DND-41 (cell line): Measurements from ENCODE around the gene KRT2.

Experiments used
- EZH2 ChIP-seq: IDR thresholded peaks from 3 replicates; pipeline ENCODE4 v1.6.1; 2012; ENCODE audit warnings: borderline replicate concordance, low read depth, mild to moderate bottlenecking, moderate library complexity, low read length, inconsistent platforms; ENCODE audit not compliant: severe bottlenecking
- TF ChIP-seq, protein P1 (sequence below): IDR thresholded peaks from 2 replicates; pipeline ENCODE4 v1.5.1; 2012; ENCODE audit warnings: borderline replicate concordance, low read length, moderate library complexity, mild to moderate bottlenecking; ENCODE audit not compliant: poor library complexity, severe bottlenecking; ENCODE audit errors: extremely low read depth

DNA sequence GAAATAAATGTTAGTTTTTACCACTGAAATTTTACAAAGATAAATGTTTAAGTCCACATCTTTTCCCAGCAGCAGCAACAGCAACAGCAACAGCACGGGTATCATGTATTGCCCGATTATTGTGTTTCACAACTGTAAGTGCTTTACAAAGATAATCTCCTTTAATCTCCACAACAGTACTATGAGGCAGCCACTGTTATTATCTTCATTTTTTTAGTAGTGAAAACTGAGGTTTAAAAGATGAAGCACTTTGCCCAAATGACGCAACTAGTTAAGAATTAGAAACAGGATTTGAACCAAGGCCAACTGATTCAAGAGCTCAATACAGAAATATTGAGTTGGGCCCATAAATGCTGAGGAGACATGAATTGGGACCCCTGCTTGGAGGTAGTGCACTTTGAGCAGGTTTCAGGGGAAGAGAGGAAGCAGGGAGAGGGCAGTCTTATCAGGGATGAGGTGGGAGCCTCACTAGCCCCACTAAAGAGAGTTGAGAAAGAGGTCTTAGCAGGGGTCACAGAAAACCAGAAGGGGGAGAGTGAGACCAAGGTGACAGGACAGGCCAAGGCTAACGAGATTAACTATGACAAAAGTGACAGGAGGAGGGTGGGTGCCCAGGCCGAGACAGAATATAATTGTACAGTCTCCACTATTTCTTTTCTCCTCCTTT lies 15.3 kb downstream of the KRT2 start:
- TF ChIP-seq, protein P1, sequence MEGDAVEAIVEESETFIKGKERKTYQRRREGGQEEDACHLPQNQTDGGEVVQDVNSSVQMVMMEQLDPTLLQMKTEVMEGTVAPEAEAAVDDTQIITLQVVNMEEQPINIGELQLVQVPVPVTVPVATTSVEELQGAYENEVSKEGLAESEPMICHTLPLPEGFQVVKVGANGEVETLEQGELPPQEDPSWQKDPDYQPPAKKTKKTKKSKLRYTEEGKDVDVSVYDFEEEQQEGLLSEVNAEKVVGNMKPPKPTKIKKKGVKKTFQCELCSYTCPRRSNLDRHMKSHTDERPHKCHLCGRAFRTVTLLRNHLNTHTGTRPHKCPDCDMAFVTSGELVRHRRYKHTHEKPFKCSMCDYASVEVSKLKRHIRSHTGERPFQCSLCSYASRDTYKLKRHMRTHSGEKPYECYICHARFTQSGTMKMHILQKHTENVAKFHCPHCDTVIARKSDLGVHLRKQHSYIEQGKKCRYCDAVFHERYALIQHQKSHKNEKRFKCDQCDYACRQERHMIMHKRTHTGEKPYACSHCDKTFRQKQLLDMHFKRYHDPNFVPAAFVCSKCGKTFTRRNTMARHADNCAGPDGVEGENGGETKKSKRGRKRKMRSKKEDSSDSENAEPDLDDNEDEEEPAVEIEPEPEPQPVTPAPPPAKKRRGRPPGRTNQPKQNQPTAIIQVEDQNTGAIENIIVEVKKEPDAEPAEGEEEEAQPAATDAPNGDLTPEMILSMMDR, result no peak
- no peak for TF ChIP-seq EZH2
